Vagina (tissue), 2 donors: Measurements from ENCODE around the gene PEPD.

ENCODE experiments used
- POLR2A ChIP-seq, 2 donors: fragments of 450-650 bp; IDR thresholded peaks; one replicate each; pipeline ENCODE4 v1.6.1; 2017; ENCODE audit warnings: antibody characterized with exemption in 2 of 2, mild to moderate bottlenecking in 2 of 2, moderate library complexity in 2 of 2
- POLR2AphosphoS5 ChIP-seq, 2 donors: sonication (generic); formaldehyde crosslinking; IDR thresholded peaks; one replicate each; pipeline ENCODE4 v1.9.0; 2017; ENCODE audit warnings: antibody characterized with exemption in 2 of 2, mild to moderate bottlenecking in 2 of 2, low read depth in 1 of 2; ENCODE audit not compliant: insufficient read depth in 1 of 2
- TF ChIP-seq, protein P1 (sequence below), 3 experiments: fragments of 450-650 bp in 2 of 3; fragments of 200-600 bp in 1 of 3; sonication (generic) in 1 of 3; IDR thresholded peaks; one replicate each; pipeline ENCODE4 v1.5.1; 2017 to 2019; ENCODE audit warnings: antibody characterized with exemption in 3 of 3, mild to moderate bottlenecking in 2 of 3, moderate library complexity in 2 of 3

DNA sequence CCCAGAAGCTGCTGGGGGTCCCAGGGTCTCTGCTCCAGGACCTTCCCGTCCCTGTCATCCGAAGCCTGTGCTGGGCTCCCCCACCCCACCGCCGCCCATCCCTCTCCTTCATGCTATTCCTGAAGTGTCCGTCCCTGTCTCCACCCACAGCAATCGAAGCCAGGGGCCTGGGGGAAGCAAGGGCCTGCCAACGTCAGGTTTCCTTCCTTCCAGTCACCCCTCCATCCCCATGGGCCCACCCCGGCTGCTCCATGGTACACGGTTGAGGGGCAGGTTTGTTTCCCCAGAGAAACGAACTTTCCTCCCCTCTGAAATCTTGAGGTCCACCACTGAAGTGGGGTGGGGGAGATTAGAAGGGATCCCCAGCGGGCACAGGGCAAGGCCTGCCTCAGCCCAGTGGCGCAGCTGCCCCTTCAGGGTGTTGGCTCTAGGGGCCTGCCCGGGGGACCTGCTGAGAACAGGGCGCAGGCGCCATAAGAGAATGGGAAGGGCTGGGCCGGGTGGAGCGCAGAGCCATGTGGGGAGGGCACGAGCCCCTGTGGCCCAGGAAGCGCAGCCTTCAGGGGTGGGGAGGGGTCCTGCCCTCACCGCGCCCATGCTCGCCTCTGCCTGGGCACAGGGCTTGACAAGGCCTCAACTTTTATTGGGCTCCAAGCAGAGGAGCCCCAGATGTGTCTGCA lies 132.0 kb downstream of the PEPD start:
- TF ChIP-seq, protein P1, sequence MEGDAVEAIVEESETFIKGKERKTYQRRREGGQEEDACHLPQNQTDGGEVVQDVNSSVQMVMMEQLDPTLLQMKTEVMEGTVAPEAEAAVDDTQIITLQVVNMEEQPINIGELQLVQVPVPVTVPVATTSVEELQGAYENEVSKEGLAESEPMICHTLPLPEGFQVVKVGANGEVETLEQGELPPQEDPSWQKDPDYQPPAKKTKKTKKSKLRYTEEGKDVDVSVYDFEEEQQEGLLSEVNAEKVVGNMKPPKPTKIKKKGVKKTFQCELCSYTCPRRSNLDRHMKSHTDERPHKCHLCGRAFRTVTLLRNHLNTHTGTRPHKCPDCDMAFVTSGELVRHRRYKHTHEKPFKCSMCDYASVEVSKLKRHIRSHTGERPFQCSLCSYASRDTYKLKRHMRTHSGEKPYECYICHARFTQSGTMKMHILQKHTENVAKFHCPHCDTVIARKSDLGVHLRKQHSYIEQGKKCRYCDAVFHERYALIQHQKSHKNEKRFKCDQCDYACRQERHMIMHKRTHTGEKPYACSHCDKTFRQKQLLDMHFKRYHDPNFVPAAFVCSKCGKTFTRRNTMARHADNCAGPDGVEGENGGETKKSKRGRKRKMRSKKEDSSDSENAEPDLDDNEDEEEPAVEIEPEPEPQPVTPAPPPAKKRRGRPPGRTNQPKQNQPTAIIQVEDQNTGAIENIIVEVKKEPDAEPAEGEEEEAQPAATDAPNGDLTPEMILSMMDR (IDR thresholded peaks at IDR 0.05), result no peak
- TF ChIP-seq POLR2A (IDR thresholded peaks at IDR 0.05) (no peak), POLR2AphosphoS5 (IDR thresholded peaks at IDR 0.05; ENCODE audit: insufficient read depth in 1 of 2, low read depth in 1 of 2) (no peak)
